Measurements from ENCODE around the gene FIP1L1.

- TF ChIP-seq, protein P1, sequence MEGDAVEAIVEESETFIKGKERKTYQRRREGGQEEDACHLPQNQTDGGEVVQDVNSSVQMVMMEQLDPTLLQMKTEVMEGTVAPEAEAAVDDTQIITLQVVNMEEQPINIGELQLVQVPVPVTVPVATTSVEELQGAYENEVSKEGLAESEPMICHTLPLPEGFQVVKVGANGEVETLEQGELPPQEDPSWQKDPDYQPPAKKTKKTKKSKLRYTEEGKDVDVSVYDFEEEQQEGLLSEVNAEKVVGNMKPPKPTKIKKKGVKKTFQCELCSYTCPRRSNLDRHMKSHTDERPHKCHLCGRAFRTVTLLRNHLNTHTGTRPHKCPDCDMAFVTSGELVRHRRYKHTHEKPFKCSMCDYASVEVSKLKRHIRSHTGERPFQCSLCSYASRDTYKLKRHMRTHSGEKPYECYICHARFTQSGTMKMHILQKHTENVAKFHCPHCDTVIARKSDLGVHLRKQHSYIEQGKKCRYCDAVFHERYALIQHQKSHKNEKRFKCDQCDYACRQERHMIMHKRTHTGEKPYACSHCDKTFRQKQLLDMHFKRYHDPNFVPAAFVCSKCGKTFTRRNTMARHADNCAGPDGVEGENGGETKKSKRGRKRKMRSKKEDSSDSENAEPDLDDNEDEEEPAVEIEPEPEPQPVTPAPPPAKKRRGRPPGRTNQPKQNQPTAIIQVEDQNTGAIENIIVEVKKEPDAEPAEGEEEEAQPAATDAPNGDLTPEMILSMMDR (IDR thresholded peaks at IDR 0.05) = no peak
- TF ChIP-seq POLR2A (IDR thresholded peaks at IDR 0.05; ENCODE audit: low read depth) = no peak
Observed at GRCh38 chr4:53501561-53501960, 124.1 kb downstream of the FIP1L1 start.

All from esophagus muscularis mucosa (tissue), 3 donors.